ENCODE data around the gene C1orf159. TPM values are rescaled to one million over a fixed set of nuclear protein-coding genes. Genes with fewer than 3 reads are reported as not detected.

Gene C1orf159
- total and polyA plus RNA-seq, 2 of the 8 experiments (the other 6 are each of a cell fraction or from before 2014, with no cell fraction given): 10.0 to 10.9 TPM

DNA sequence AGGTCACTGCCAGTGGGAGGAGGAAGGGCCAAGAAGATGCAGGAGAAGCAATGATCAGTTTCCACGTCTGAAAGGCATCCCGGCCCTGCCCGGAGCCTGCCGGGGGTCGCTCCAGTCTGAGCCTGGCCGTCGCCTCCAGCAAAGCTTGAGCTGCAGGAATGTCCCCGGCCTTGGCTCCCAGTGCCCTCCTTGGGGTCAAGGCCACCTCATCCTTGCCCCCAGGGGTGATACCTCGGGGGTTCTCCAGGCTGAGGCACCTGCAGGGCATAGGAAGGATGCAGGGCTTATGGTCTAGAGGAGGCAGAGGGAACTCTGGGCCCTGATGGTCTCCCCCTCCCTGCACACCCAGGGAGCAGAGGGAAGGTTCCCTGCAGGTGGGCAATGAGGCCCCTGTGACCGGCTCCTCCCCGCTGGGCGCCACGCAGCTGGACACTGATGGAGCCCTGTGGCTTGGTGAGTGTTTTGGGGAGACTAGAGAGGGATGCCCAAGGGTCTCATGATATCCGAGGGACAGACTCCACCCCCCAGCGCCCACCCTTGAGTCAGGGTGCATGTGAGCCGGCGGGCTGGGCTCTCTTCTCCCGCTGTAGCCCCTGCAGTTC, 61.7 kb downstream of the C1orf159 start:
- Histone ChIP-seq H3K4me1 (replicated peaks in 1 of 4; ENCODE audit: control insufficient read depth in 3 of 4, insufficient read depth in 4 of 4, low read length in 3 of 4) (peaks cover 0 to 6% (median 4%) of the 10 kb centered on the region in 4 experiments; a peak in 5 of 7 replicates), H3K14ac (ENCODE audit: insufficient read length) (no peak overlapping the region), H3K4me2 (ENCODE audit: insufficient read depth in 1 of 2, low read depth in 2 of 2, low read length in 2 of 2) (no peak overlapping the region), H2BK120ac (replicated peaks; ENCODE audit: low read depth, low read length) (no peak overlapping the region), H3K9me3 (ENCODE audit: insufficient read depth in 2 of 2, low read depth in 1 of 2, low read length in 1 of 2) (no peaks in the 10 kb centered on the region), H3K56ac (replicated peaks; ENCODE audit: insufficient read length, low read depth, low read length) (no peak overlapping the region), H3K27ac (ENCODE audit: low read depth, low read length) (no peak overlapping the region), H4K20me1 (replicated peaks in 1 of 2; ENCODE audit: control insufficient read depth in 1 of 2, insufficient read depth in 2 of 2, low read length in 2 of 2) (peaks cover 0 to 22% of the 10 kb centered on the region in 2 experiments), H3K4me3 (ENCODE audit: extremely low read depth in 1 of 4, insufficient read depth in 2 of 4, low read depth in 3 of 4, low read length in 4 of 4) (no peak overlapping the region), H3K23me2 (ENCODE audit: low read depth, low read length) (peaks cover 4% of the 10 kb centered on the region; the same call in 1 of the 2 replicates), H3K9ac (replicated peaks in 1 of 4; ENCODE audit: extremely low read depth in 1 of 4, low read depth in 3 of 4, low read length in 3 of 4) (no peak overlapping the region), H4K8ac (ENCODE audit: extremely low read depth, insufficient read depth, low read length) (no peak overlapping the region), H2BK12ac (ENCODE audit: low read depth, low read length) (no peak overlapping the region), H2BK15ac (ENCODE audit: low read length) (no peak overlapping the region), H3K79me2 (ENCODE audit: control insufficient read depth in 1 of 2, insufficient read depth in 2 of 2, low read length in 2 of 2) (no peaks in the 10 kb centered on the region), H2AK5ac (ENCODE audit: low read depth, low read length) (no peak overlapping the region), H3K27me3 (replicated peaks in 1 of 4; ENCODE audit: control insufficient read depth in 3 of 4, extremely low read depth in 1 of 4, insufficient read depth in 3 of 4, low read length in 3 of 4) (peaks cover 3 to 16% (median 11%) of the 10 kb centered on the region in 4 experiments), H3K23ac (ENCODE audit: insufficient read length) (no peak overlapping the region), H4K5ac (ENCODE audit: insufficient read length, low read depth, low read length) (no peak overlapping the region), H2BK5ac (ENCODE audit: low read depth, low read length) (no peak overlapping the region), H4K91ac (replicated peaks; ENCODE audit: insufficient read length, low read length) (no peak overlapping the region), H3K4ac (replicated peaks; ENCODE audit: insufficient read length, low read depth, low read length) (no peak overlapping the region), H2BK20ac (ENCODE audit: low read length) (no peak overlapping the region), H3K79me1 (ENCODE audit: low read depth, low read length) (peaks cover 5% of the 10 kb centered on the region; the same call in 1 of the 2 replicates), H3K18ac (ENCODE audit: extremely low read depth, low read length) (no peak overlapping the region), H3K36me3 (ENCODE audit: control insufficient read depth in 2 of 4, insufficient read depth in 4 of 4, low read length in 3 of 4) (peaks cover 2 to 56% (median 27%) of the 10 kb centered on the region in 4 experiments; a peak in 6 of 8 replicates), H2AFZ (ENCODE audit: low read length) (no peak overlapping the region)
- TF ChIP-seq, protein P1, sequence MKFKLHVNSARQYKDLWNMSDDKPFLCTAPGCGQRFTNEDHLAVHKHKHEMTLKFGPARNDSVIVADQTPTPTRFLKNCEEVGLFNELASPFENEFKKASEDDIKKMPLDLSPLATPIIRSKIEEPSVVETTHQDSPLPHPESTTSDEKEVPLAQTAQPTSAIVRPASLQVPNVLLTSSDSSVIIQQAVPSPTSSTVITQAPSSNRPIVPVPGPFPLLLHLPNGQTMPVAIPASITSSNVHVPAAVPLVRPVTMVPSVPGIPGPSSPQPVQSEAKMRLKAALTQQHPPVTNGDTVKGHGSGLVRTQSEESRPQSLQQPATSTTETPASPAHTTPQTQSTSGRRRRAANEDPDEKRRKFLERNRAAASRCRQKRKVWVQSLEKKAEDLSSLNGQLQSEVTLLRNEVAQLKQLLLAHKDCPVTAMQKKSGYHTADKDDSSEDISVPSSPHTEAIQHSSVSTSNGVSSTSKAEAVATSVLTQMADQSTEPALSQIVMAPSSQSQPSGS (IDR thresholded peaks at IDR 0.05; ENCODE audit: low read length): no peak
- no peak for TF ChIP-seq KDM1A (IDR thresholded peaks at IDR 0.05; ENCODE audit: borderline replicate concordance, low read length)
- no peak for TF ChIP-seq GABPA (IDR thresholded peaks at IDR 0.05; ENCODE audit: borderline replicate concordance, insufficient read depth, low read length)
- no peak for TF ChIP-seq RAD21 (IDR thresholded peaks at IDR 0.05 in 1 of 2, conservative IDR thresholded peaks at IDR 0.05 in 1 of 2; ENCODE audit: low read depth in 2 of 2, low read length in 2 of 2)
- no peak for TF ChIP-seq CHD2 (IDR thresholded peaks at IDR 0.05; ENCODE audit: low read length)
- TF ChIP-seq CEBPB (IDR thresholded peaks at IDR 0.05; ENCODE audit: low read depth, low read length): no peak
- no peak for TF ChIP-seq NANOG (IDR thresholded peaks at IDR 0.05; ENCODE audit: insufficient read depth, low read depth, low read length, poor library complexity, severe bottlenecking)
- TF ChIP-seq CBX8 (IDR thresholded peaks at IDR 0.05; ENCODE audit: borderline replicate concordance, low read depth, low read length): no peak
- CTCF ChIA-PET (ENCODE audit: partially characterized antibody): interaction anchor here (0.9 to 10.2 kb wide), 4 partner anchors 8 to 70 kb away, joined by 3 to 70 read pairs (median 20); no protein-coding TSS in a partner anchor
- WGBS, 2 experiments (ENCODE audit: extremely low coverage in 1 of 2, insufficient coverage in 1 of 2, insufficient read length in 1 of 2, insufficient replicate concordance in 2 of 2, low coverage in 1 of 2, low lambda C conversion rate in 2 of 2, missing lambda C conversion rate in 1 of 2): 91% methylated on average over 16 of the region's 18 CpGs; no CpG with 5 or more reads in 1 of the 2 experiments
- POLR2A ChIA-PET (ENCODE audit: partially characterized antibody): interaction anchor here (1.3 to 6.9 kb wide), 5 partner anchors 10 to 30 kb away, joined by 3 to 70 read pairs (median 8); no protein-coding TSS in a partner anchor
- FAIRE-seq (no peak), DNase-seq (ENCODE audit: low read depth in 1 of 2, low spot score in 2 of 2) (no peak)

Data from H1 (cell line).